ENCODE results near the gene CDC37. TPM values are rescaled to one million over a fixed set of nuclear protein-coding genes. Genes with fewer than 3 reads are reported as not detected.
"Not testable (repeated sequence)": the region's sequence is repeated elsewhere in the genome, so short reads cannot be mapped to it uniquely, and the experiment has no call there.

The CDC37 gene
- total RNA-seq, 2 experiments from 2014 or later = 242 to 248 TPM

DNA sequence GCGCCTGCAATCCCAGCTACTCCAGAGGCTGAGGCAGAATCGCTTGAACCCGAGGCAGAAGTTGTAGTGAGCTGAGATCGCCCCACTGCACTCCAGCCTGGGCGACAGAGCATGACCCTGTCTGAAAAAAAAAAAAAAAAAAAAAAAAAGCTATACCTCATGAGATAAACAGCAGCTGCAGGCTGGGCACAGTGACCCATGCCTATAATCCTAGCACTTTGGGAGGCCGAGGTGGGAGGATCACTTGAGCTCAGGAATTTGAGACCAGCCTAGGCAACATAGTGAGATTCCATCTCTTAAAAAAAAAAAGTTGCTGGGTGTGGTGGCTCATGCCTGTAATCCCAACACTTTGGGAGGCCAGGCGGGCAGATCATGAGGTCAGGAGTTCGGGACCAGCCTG is 4.0 kb downstream of the CDC37 start:
- ATAC-seq (ENCODE audit: low read depth); H3K27me3 Mint-ChIP-seq; H3K27ac Mint-ChIP-seq; DNase-seq; H3K9me3 Mint-ChIP-seq; H3K36me3 Mint-ChIP-seq: not testable (repeated sequence)
- POLR2A ChIA-PET = interaction anchor here (0.6 kb wide), 1 partner anchor 285 kb away, joined by 3 read pairs; no protein-coding TSS in a partner anchor
- Mint-ChIP-seq H3K4me3 (peak overlapping the region; percentile 19), H3K4me1 (peaks cover 29% of the 10 kb centered on the region)

DNA sequence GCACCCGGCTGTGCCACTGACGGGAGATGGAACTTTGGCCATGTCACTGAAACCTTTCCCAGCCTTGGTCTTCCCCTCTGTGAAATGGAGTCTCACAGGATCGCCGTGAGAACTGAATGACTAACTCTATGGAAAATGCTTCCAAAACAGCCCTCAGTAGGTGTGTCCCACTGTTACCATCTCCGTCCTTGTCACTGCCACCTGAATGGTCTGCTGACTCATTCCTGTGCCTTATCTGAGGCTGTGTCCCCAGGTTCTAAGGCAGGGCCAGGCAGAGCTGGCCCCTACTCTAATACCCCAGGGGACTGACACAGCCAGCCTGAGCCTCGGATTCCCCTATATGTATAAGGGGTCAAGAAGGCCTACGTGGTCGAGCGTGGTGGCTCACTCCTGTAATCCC is 4.5 kb downstream of the CDC37 start:
- Mint-ChIP-seq H3K27ac (peak overlapping the region; percentile 16), H3K4me1 (peaks cover 25% of the 10 kb centered on the region), H3K36me3 (peaks cover 11% of the 10 kb centered on the region), H3K27me3 (no peaks in the 10 kb centered on the region), H3K4me3 (no peak overlapping the region), H3K9me3 (no peaks in the 10 kb centered on the region)
- DNase-seq (no peak), ATAC-seq (ENCODE audit: low read depth) (no peak)
- POLR2A ChIA-PET = no interaction called here

DNA sequence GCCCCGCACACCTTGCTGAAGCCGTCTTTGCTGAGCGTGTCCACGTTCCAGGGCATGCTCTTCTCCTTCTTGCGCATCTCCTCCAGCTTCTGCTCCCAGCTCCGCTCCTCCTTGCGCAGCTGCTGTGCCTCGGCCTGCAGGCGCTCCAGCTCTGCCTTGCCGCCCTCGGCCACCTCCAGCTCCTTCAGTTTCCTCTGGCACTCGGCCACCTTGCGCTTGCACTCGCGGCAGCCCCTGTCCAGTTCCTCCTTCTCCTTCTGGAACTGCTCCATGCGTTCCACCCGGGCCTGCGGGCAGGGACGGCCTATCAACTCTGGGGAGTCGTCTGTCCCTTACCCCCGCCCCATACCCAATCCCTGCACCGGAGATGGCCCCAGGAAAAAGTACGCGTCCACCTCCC is 7.4 kb downstream of the CDC37 start:
- H3K36me3 Mint-ChIP-seq = peaks cover 8% of the 10 kb centered on the region

DNA sequence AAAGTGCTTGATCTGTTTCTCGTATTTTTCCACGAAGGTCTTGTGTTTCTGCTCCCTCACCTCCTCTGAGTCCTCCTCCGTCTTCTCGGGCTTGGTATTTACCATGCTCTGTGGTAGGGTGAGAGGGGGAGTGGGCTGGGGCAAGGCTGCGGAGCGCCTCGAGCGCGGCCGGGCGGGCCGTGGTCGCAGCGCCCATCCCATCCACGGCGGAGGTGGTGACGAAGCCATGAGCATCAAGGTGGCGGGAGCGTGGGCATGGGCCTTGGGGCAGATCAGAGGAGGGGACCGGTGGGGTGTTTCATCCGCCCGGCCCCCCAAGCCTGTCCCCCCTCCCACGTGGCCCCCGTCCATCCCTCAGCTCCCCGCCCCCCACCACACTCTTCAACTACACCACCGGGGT is 7.9 kb downstream of the CDC37 start:
- Mint-ChIP-seq H3K4me3 (no peak overlapping the region), H3K36me3 (peaks cover 11% of the 10 kb centered on the region), H3K4me1 (peaks cover 14% of the 10 kb centered on the region), H3K27ac (no peak overlapping the region), H3K9me3 (no peaks in the 10 kb centered on the region), H3K27me3 (no peaks in the 10 kb centered on the region)
- ATAC-seq (ENCODE audit: low read depth) = no peak
- no peak for DNase-seq
- POLR2A ChIA-PET = no interaction called here

More for the DNA sequence above, 7.4 kb downstream of the CDC37 start:
- POLR2A ChIA-PET = no interaction called here
- DNase-seq = no peak
- no peak overlapping the region for H3K4me3 Mint-ChIP-seq
- no peaks in the 10 kb centered on the region for H3K27me3 Mint-ChIP-seq
- peaks cover 12% of the 10 kb centered on the region for H3K4me1 Mint-ChIP-seq
- H3K9me3 Mint-ChIP-seq = no peaks in the 10 kb centered on the region
- ATAC-seq (ENCODE audit: low read depth) = no peak
- no peak overlapping the region for H3K27ac Mint-ChIP-seq

DNA sequence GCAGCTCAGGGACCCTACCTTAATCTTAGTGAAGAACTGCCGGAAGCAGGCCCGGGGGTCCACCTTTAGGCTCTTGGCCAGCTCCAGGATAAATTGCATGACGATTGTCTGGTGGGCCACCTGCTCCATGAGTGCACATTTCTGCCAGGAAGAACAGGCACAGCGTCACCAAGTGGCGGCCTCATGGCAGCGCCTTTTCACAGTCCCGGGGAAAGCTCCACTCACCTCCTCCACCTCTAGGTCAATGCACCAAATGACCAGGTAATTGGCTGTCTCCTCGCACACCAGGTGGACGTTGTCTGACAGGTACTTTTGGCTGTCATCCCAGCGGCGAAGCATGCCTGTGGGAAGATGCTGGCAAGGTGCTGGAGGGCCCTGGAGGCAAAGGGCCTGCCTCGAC is 8.3 kb downstream of the CDC37 start:
- DNase-seq = no peak
- Mint-ChIP-seq H3K9me3 (no peaks in the 10 kb centered on the region), H3K36me3 (peaks cover 11% of the 10 kb centered on the region), H3K4me3 (no peak overlapping the region), H3K27me3 (no peaks in the 10 kb centered on the region), H3K4me1 (peaks cover 12% of the 10 kb centered on the region), H3K27ac (no peak overlapping the region)
- POLR2A ChIA-PET = no interaction called here
- ATAC-seq (ENCODE audit: low read depth) = no peak

DNA sequence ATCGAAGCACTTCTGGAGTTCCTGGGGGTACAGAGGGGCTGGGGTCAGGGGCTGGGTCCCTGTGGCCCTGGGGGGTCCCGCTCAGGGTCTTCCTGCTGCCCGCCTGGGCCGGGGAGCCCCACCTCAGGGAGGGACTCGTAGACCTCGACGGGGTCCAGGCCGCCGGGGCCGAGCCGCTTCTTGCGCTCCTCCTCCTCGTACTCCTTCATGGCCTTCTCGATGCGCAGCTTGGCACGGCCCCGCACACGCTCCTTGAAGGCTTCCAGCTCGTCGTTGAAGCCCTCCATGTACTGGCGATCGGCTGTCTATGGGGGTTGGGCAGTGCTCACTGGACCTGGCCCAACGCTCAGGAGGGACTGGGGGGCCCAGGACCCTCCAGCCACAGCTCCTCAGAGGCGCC is 10.2 kb downstream of the CDC37 start:
- Mint-ChIP-seq H3K4me1 (peaks cover 10% of the 10 kb centered on the region), H3K4me3 (no peak overlapping the region), H3K27me3 (no peaks in the 10 kb centered on the region), H3K9me3 (no peaks in the 10 kb centered on the region), H3K27ac (no peak overlapping the region), H3K36me3 (peaks cover 9% of the 10 kb centered on the region)
- POLR2A ChIA-PET = interaction anchor here (1.4 to 3.3 kb wide), 2 partner anchors 12 to 123 kb away, joined by 5 to 24 read pairs; partner anchors contain the start of genes ICAM1 and TYK2
- ATAC-seq (ENCODE audit: low read depth) = no peak
- DNase-seq = no peak

DNA sequence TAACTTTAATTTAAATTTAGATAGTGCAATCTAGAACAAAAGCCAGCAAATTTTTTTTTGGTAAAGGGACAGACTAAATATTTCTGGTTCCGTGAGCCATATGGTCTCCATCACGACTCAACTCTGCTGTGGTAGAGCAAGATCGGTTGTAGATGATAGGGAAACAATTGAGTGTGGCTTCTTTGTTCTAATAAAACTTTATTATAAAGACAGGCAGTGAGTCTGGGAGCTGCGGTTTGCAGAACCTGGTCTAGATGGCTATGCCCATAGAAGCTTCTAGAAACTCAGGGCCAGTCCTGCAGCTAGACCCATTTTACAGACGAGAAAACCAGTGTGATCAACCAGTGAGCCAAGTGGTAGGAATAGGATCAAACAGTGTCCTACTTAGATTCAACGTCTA is 11.2 kb downstream of the CDC37 start:
- POLR2A ChIA-PET = interaction anchor here (1.4 to 3.3 kb wide), 2 partner anchors 11 to 122 kb away, joined by 5 to 24 read pairs; partner anchors contain the start of genes ICAM1 and TYK2
- ATAC-seq (ENCODE audit: low read depth) (no peak), DNase-seq (no peak)
- Mint-ChIP-seq H3K4me3 (no peak overlapping the region), H3K27me3 (no peaks in the 10 kb centered on the region), H3K36me3 (peaks cover 9% of the 10 kb centered on the region), H3K4me1 (peaks cover 9% of the 10 kb centered on the region), H3K9me3 (no peaks in the 10 kb centered on the region), H3K27ac (no peak overlapping the region)

DNA sequence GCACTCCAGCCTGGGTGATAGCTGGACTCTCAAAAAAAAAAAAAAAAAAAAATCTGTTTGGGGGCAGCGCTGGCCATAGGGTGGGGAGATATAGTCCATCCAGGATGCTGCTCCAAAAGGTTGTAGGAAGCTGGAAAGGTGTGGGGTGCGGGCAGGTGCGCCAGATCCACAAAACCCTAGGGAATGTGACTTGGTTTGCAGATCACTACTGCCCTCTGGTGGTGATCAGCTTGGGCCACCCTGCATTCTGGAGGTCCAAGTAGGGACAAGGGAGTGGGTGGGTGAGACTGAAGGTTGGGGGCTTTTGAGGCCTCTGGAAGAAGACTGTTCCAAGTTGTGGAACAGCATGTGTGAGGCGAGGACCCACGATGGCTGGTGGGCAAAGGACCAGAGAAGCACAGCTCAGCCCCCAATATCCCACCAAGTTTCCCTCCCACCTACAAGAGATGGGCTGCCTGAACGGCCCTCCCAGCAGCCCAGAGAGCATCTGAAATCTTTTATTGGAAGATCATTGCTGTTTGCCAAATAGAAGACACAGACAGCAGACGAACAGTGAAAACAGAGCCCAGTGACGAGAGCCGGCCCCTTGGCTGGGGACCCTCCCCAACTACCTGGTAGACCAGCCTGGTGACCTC is 12.6 kb downstream of the CDC37 start:
- H3K36me3 Mint-ChIP-seq = peaks cover 9% of the 10 kb centered on the region

DNA sequence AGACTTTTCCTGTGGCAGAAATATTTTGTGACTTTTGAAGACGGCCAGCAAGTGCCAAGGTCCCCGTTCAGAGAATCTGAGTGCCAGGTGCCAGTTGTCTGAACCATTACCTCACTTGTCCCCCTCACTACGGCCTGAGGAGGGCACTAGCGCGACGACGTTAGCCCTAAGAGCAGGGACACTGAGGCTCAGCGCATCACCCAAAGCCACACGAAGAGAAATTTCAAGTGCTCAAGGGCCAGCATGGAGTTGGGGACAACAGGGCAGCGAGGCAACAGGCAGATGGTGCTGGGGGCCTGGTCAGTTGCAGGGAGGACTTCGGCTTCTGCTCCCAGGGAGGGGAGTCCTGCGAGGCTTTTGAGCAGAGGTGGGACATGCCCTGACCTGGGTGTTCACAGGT is 13.5 kb downstream of the CDC37 start:
- ATAC-seq (ENCODE audit: low read depth) (no peak), DNase-seq (no peak)
- Mint-ChIP-seq H3K27me3 (no peaks in the 10 kb centered on the region), H3K4me3 (no peak overlapping the region), H3K9me3 (no peaks in the 10 kb centered on the region), H3K36me3 (peaks cover 9% of the 10 kb centered on the region), H3K27ac (no peak overlapping the region), H3K4me1 (peaks cover 9% of the 10 kb centered on the region)
- POLR2A ChIA-PET = interaction anchor here (0.6 to 3.4 kb wide), 8 partner anchors 9 to 130 kb away, joined by 3 to 25 read pairs (median 12); partner anchors contain the start of genes CDC37, ICAM1 and TYK2

More for the DNA sequence above, 12.6 kb downstream of the CDC37 start:
- Mint-ChIP-seq H3K4me1 (peaks cover 9% of the 10 kb centered on the region), H3K27me3 (no peaks in the 10 kb centered on the region), H3K27ac (peak overlapping the region; percentile 68), H3K9me3 (no peaks in the 10 kb centered on the region), H3K4me3 (no peak overlapping the region)
- peak; percentile 35 for ATAC-seq (ENCODE audit: low read depth)
- POLR2A ChIA-PET = interaction anchor here (0.6 to 3.3 kb wide), 7 partner anchors 10 to 132 kb away, joined by 3 to 24 read pairs (median 4); partner anchors contain the start of genes CDC37, ICAM1 and TYK2
- DNase-seq = peak; percentile 60

DNA sequence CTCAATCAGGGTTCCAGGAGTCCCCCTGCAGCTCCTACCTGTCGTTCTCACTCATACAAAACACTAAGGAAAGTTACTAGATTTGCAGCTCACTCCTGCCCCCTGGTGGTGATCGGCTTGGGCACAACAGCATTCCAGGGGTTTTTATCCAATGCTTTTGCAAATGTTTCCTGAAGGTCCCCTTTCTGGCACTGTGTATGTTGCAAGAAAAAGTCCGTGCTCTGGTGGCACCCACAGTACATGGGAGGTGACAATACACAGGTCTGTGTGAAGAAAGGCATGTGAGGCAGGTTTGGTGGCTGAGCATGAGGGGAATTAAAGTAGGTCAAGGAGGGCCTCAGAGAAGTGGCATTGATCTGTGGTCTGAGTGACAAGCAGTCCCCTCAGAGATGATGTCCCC is 14.4 kb downstream of the CDC37 start:
- H3K27me3 Mint-ChIP-seq = no peaks in the 10 kb centered on the region
- H3K4me1 Mint-ChIP-seq = peaks cover 9% of the 10 kb centered on the region
- peak; percentile 38 for ATAC-seq (ENCODE audit: low read depth)
- peaks cover 8% of the 10 kb centered on the region for H3K36me3 Mint-ChIP-seq
- no peak overlapping the region for H3K4me3 Mint-ChIP-seq
- DNase-seq = peak; percentile 78
- no peaks in the 10 kb centered on the region for H3K9me3 Mint-ChIP-seq
- POLR2A ChIA-PET = interaction anchor here (0.5 to 3.4 kb wide), 8 partner anchors 10 to 130 kb away, joined by 3 to 25 read pairs (median 6); partner anchors contain the start of genes ICAM1 and TYK2
- H3K27ac Mint-ChIP-seq = no peak overlapping the region

DNA sequence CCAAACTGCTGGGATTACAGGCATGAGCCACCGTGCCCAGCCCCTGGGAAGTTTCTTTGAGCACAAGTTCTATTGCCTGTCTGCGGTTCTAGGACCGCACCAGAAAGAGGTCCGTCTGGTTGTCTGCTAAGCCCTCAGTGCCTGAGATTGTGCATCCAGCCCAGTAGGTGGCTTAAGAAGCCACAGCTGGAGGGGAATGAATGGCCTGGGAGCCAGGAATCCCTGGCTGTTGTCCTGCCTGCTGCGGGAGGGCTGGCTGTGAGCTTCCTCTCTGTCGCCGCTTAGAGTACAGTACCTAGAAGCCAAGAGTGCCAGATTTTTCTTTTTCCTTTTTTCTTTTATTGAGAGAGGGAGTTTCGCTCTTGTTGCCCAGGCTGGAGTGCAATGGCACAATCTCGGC is 18.8 kb downstream of the CDC37 start:
- Mint-ChIP-seq H3K27me3 (no peaks in the 10 kb centered on the region), H3K9me3 (no peaks in the 10 kb centered on the region), H3K36me3 (peaks cover 5% of the 10 kb centered on the region), H3K4me1 (peaks cover 14% of the 10 kb centered on the region), H3K27ac (no peak overlapping the region), H3K4me3 (no peak overlapping the region)
- DNase-seq (no peak), ATAC-seq (ENCODE audit: low read depth) (no peak)
- POLR2A ChIA-PET = no interaction called here

DNA sequence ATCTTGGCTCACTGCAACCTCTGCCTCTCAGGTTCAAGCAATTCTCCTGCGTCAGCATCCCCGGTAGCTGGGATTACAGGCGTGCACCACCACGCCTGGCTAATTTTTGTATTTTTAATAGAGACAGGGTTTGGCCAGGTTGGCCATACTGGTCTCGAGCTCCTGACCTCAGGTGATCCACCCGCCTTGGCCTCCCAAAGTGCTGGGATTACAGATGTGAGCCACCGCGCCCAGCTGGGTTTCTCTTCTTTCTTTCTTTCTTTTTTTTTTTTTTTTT is 20.2 kb downstream of the CDC37 start:
- H3K27me3 Mint-ChIP-seq; H3K27ac Mint-ChIP-seq; H3K36me3 Mint-ChIP-seq; DNase-seq; H3K9me3 Mint-ChIP-seq; ATAC-seq (ENCODE audit: low read depth); H3K4me3 Mint-ChIP-seq: not testable (repeated sequence)
- peaks cover 14% of the 10 kb centered on the region for H3K4me1 Mint-ChIP-seq
- POLR2A ChIA-PET = interaction anchor here (0.6 to 0.7 kb wide), 3 partner anchors 57 to 189 kb away, joined by 3 to 5 read pairs (median 4); no protein-coding TSS in a partner anchor

DNA sequence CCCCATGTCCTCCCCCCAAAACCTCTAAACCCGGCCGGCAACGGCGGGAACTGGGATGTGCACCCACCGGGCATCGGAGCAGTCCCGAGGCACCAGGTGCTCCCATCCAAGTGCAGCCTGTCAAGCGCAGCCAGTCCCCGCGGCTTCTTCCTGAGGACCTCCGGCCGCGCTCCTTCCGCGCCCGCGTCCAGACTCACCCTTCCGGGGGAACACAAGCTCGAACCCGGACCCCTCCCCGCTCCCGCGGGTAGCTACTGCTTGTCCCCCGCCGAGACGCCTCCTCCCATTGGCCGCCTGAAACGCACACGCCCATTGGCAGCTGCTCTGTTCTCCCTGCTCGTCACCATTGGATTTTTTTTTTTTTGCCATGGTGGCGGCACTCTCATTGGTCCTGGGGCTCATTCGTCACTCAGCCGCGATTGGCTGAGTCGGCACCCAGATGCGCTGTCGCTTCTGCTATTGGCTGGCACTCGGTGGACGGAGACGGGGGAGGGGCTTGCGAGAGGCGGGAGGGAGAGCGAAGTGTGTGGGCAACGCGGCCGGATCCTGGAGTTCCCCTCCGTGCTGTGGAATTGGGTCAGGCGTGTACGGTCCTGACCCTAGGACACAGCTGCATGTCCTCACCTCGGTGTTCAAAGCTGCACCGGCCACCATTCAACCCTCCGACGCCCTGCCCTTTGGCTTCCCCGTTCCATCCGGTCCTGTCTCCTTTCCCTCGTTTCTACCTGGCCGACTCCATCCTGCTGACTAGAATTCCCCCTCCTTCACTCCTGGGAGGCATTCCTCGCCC is 22.8 kb downstream of the CDC37 start, which contains the start of gene TYK2:
Gene TYK2, minus strand, starts transcription at position 260 of the 790 bp plus-strand sequence. CDS start 2,166 bp downstream, outside the sequence.
- peak; percentile 97 for DNase-seq
- ATAC-seq (ENCODE audit: low read depth) = peak; percentile 98
- Mint-ChIP-seq H3K36me3 (peaks cover 17% of the 10 kb centered on the region), H3K4me1 (peaks cover 17% of the 10 kb centered on the region), H3K9me3 (no peaks in the 10 kb centered on the region), H3K27me3 (no peaks in the 10 kb centered on the region), H3K4me3 (peak within 1 kb of the TSS; percentile 94), H3K27ac (peak within 1 kb of the TSS; percentile 92)
- POLR2A ChIA-PET = interaction anchor here (0.5 to 3.0 kb wide), 26 partner anchors 8 to 380 kb away, joined by 3 to 39 read pairs (median 4); partner anchors contain the start of genes CDC37, ICAM1, MRPL4 and RAVER1
